H9 (cell line): ENCODE measurements around the gene TCP11X2. TPM values are rescaled to one million over a fixed set of nuclear protein-coding genes. Genes with fewer than 3 reads are reported as not detected.
"Not testable (repeated sequence)": the region's sequence is repeated elsewhere in the genome, so short reads cannot be mapped to it uniquely, and the experiment has no call there.

Source experiments
- DNase-seq: peaks from one replicate; pipeline ENCODE4 v3.0.0-alpha.2; 2017
- H2AFZ ChIP-seq: one replicate; pipeline ENCODE4 v1.6.1; 2013; ENCODE audit warnings: mild to moderate bottlenecking, low read length, control low read depth, moderate library complexity
- H2AK5ac ChIP-seq: 2 replicates; pipeline ENCODE4 v1.6.1; 2013; ENCODE audit warnings: low read length, control low read depth, mixed read lengths; ENCODE audit not compliant: insufficient read length
- H2BK120ac ChIP-seq: one replicate; pipeline ENCODE4 v1.6.1; 2013; ENCODE audit warnings: low read depth, mild to moderate bottlenecking, low read length, control low read depth, inconsistent platforms; ENCODE audit not compliant: poor library complexity, severe bottlenecking
- H2BK12ac ChIP-seq: 2 replicates; pipeline ENCODE4 v1.6.1; 2013; ENCODE audit warnings: low read length, control low read depth, mixed read lengths, low read depth; ENCODE audit not compliant: insufficient read length
- H2BK15ac ChIP-seq: 2 replicates; pipeline ENCODE4 v1.6.1; 2013; ENCODE audit warnings: low read depth, low read length, control low read depth
- H2BK20ac ChIP-seq: one replicate; pipeline ENCODE4 v1.6.1; 2013; ENCODE audit warnings: low read depth, mild to moderate bottlenecking, low read length, control low read depth, inconsistent platforms; ENCODE audit not compliant: poor library complexity, severe bottlenecking
- H2BK5ac ChIP-seq: 2 replicates; pipeline ENCODE4 v1.6.1; 2013; ENCODE audit warnings: low read length, control low read depth, mixed read lengths; ENCODE audit not compliant: insufficient read length
- H3K14ac ChIP-seq: 2 replicates; pipeline ENCODE4 v1.6.1; 2013; ENCODE audit warnings: low read length, control low read depth; ENCODE audit not compliant: insufficient read depth
- H3K18ac ChIP-seq: 2 replicates; pipeline ENCODE4 v1.6.1; 2013; ENCODE audit warnings: low read depth, mild to moderate bottlenecking, mixed read lengths, low read length, control low read depth; ENCODE audit not compliant: insufficient read length
- H3K23ac ChIP-seq: 2 replicates; pipeline ENCODE4 v1.6.1; 2013; ENCODE audit warnings: low read length, control low read depth, mixed read lengths, low read depth; ENCODE audit not compliant: insufficient read length
- H3K23me2 ChIP-seq: 2 replicates; pipeline ENCODE4 v1.6.1; 2013; ENCODE audit warnings: low read depth, mild to moderate bottlenecking, mixed read lengths, low read length, control low read depth; ENCODE audit not compliant: insufficient read length, poor library complexity, severe bottlenecking
- H3K27ac ChIP-seq: 2 replicates; pipeline ENCODE4 v1.5.1; 2013; ENCODE audit warnings: low read length, control low read depth, mixed read lengths, low read depth; ENCODE audit not compliant: insufficient read length
- H3K27me3 ChIP-seq: 2 replicates; pipeline ENCODE4 v1.6.1; 2013; ENCODE audit warnings: low read length, control low read depth, inconsistent platforms; ENCODE audit not compliant: insufficient read depth
- H3K4ac ChIP-seq: 2 replicates; pipeline ENCODE4 v1.6.1; 2013; ENCODE audit warnings: low read depth, mild to moderate bottlenecking, control low read depth, inconsistent platforms, low read length, moderate library complexity
- H3K4me1 ChIP-seq: 2 replicates; pipeline ENCODE4 v1.6.1; 2013; ENCODE audit warnings: low read length, control low read depth, inconsistent platforms; ENCODE audit not compliant: insufficient read depth
- H3K4me2 ChIP-seq: 2 replicates; pipeline ENCODE4 v1.6.1; 2013; ENCODE audit warnings: low read length, control low read depth, mixed read lengths; ENCODE audit not compliant: insufficient read length, insufficient read depth
- H3K56ac ChIP-seq: 2 replicates; pipeline ENCODE4 v1.6.1; 2013; ENCODE audit warnings: low read depth, mild to moderate bottlenecking, mixed read lengths, low read length, control low read depth; ENCODE audit not compliant: insufficient read length
- H3K79me1 ChIP-seq: 2 replicates; pipeline ENCODE4 v1.6.1; 2013; ENCODE audit warnings: low read depth, mild to moderate bottlenecking, moderate library complexity, low read length, control low read depth, inconsistent platforms; ENCODE audit not compliant: insufficient read depth, poor library complexity, severe bottlenecking
- H3K79me2 ChIP-seq: 2 replicates; pipeline ENCODE4 v1.6.1; 2013; ENCODE audit warnings: low read length, control low read depth, inconsistent platforms; ENCODE audit not compliant: insufficient read depth
- H3K9ac ChIP-seq: 2 replicates; pipeline ENCODE4 v1.6.1; 2013; ENCODE audit warnings: low read length, control low read depth, mixed read lengths; ENCODE audit not compliant: insufficient read length; ENCODE audit errors: extremely low read depth
- H3K9me3 ChIP-seq: one replicate; pipeline ENCODE4 v1.6.1; 2013; ENCODE audit warnings: low read depth, low read length, inconsistent platforms; ENCODE audit not compliant: control insufficient read depth
- H3T11ph ChIP-seq: one replicate; pipeline ENCODE4 v1.6.1; 2013; ENCODE audit warnings: mild to moderate bottlenecking, low read length, control low read depth, inconsistent platforms
- H4K20me1 ChIP-seq: one replicate; pipeline ENCODE4 v1.6.1; 2013; ENCODE audit not compliant: control insufficient read depth, insufficient read length, insufficient read depth
- H4K5ac ChIP-seq: 2 replicates; pipeline ENCODE4 v1.6.1; 2013; ENCODE audit warnings: low read depth, mild to moderate bottlenecking, mixed read lengths, low read length, control low read depth; ENCODE audit not compliant: insufficient read length
- H4K8ac ChIP-seq: replicated peaks from 2 replicates; pipeline ENCODE4 v1.6.1; 2013; ENCODE audit warnings: low read length, control low read depth, mixed read lengths, low read depth; ENCODE audit not compliant: insufficient read length
- H4K91ac ChIP-seq: 2 replicates; pipeline ENCODE4 v1.6.1; 2013; ENCODE audit warnings: low read depth, mild to moderate bottlenecking, moderate library complexity, mixed read lengths, low read length, control low read depth; ENCODE audit not compliant: insufficient read length
- H3K27ac Mint-ChIP-seq, 3 experiments: 2 replicates in 2 of 3; 3 replicates in 1 of 3; pipeline ENCODE4 v1.8.0; 2020 to 2021; ENCODE audit warnings: mixed read lengths in 3 of 3, mild to moderate bottlenecking in 1 of 3, moderate library complexity in 1 of 3
- H3K27me3 Mint-ChIP-seq: 2 replicates; pipeline ENCODE4 v1.8.0; 2021; ENCODE audit warnings: low read depth, mild to moderate bottlenecking, moderate library complexity, mixed read lengths
- H3K36me3 Mint-ChIP-seq, 3 experiments: 2 replicates in 2 of 3; 3 replicates in 1 of 3; pipeline ENCODE4 v1.8.0; 2020 to 2021; ENCODE audit warnings: low read depth in 3 of 3, mixed read lengths in 3 of 3; ENCODE audit not compliant: insufficient read depth in 1 of 3
- H3K4me1 Mint-ChIP-seq, 2 experiments: 2 replicates each; pipeline ENCODE4 v1.8.0; 2020; ENCODE audit warnings: mixed read lengths in 2 of 2
- H3K4me3 Mint-ChIP-seq, 2 experiments: 2 replicates in 1 of 2; 3 replicates in 1 of 2; pipeline ENCODE4 v1.8.0; 2020 to 2021; ENCODE audit warnings: mild to moderate bottlenecking in 2 of 2, mixed read lengths in 2 of 2, moderate library complexity in 1 of 2
- H3K9me3 Mint-ChIP-seq, 2 experiments: 2 replicates in 1 of 2; 3 replicates in 1 of 2; pipeline ENCODE4 v1.8.0; 2020; ENCODE audit warnings: mild to moderate bottlenecking in 2 of 2, mixed read lengths in 2 of 2, moderate library complexity in 1 of 2
- WGBS: extraction: QIAGEN DNeasy Blood & Tissue Kit; methylation state at CpG from one replicate; pipeline ENCODE4 v1.1.7; 2013; ENCODE audit warnings: missing lambda C conversion rate, low lambda C conversion rate, mixed read lengths; ENCODE audit not compliant: insufficient read length; ENCODE audit errors: extremely low coverage; 5-methylcytosine and 5-hydroxymethylcytosine counted together
- long read RNA-seq: library from polyadenylated mRNA; unstranded; transcript quantifications from one replicate; pipeline ENCODE4 v2.0.0, GENCODE V29; 2020
- total RNA-seq: library from RNA; stranded (reverse); gene quantifications from 2 replicates; pipeline ENCODE4 v1.2.1, GENCODE V29; 2021

TCP11X2 gene
- total RNA-seq = 0.24 TPM in 1 of 2 replicates, not detected in the other
- long read RNA-seq, partial matches to known transcripts = 0 of 1 reads
- long read RNA-seq, other reads (novel, unspliced or antisense) = 1 of 1 reads

DNA sequence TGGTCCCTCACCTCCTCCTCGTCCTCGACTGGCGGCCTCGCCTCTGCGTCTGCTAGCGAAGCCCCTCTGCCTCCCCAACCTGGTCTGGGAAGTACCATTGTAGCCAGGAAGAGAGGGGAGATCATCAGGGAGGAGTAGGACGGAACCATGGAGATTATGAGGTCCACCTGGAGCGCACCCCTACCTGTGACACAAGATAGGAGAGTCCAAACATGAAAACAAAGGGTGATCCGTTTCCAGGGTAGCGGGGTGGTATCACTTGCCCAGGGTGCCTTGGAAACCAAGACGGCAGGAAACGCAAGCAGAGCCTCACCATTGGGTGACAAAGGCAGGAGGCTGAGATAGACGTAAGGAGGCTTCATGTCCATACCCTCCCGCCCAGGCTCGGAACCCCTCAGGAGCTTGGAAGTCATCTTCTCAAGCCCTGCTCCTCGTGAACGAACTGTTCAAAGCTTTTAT, at the start of gene TCP11X2:
TSS of gene TCP11X2 (minus strand) at position 51 of the 459 bp plus-strand sequence.
- not testable (repeated sequence) for H3K9ac ChIP-seq, H3K23ac ChIP-seq, H2BK120ac ChIP-seq, H2BK5ac ChIP-seq, H2BK15ac ChIP-seq, H3T11ph ChIP-seq, H3K14ac ChIP-seq, H3K18ac ChIP-seq, H2AFZ ChIP-seq, H2BK12ac ChIP-seq, H4K91ac ChIP-seq, H3K27me3 Mint-ChIP-seq, H3K23me2 ChIP-seq, H3K56ac ChIP-seq, H3K4me3 Mint-ChIP-seq, H3K4me2 ChIP-seq, H3K9me3 Mint-ChIP-seq, H4K20me1 ChIP-seq, H3K4me1 Mint-ChIP-seq, H4K5ac ChIP-seq, DNase-seq, H3K4ac ChIP-seq, H3K9me3 ChIP-seq, H2BK20ac ChIP-seq, H3K36me3 Mint-ChIP-seq, H3K79me1 ChIP-seq, H3K27ac ChIP-seq, H2AK5ac ChIP-seq, H3K4me1 ChIP-seq, H3K27me3 ChIP-seq, H3K27ac Mint-ChIP-seq, H3K79me2 ChIP-seq, H4K8ac ChIP-seq
- WGBS = no CpG with 5 or more reads among the region's 17 CpGs
